IMR-90 (cell line): ENCODE results near the gene KRTAP20-2.

Experiments
- BHLHE40 ChIP-seq: fragments of 150-350 bp; IDR thresholded peaks from 2 replicates; pipeline ENCODE4 v1.6.1; 2016; ENCODE audit warnings: mild to moderate bottlenecking, low read depth, low read length
- CEBPB ChIP-seq: IDR thresholded peaks from 2 replicates; pipeline ENCODE4 v1.6.1; 2012; ENCODE audit warnings: low read depth, low read length, improper control_type of control experiment
- CHD1 ChIP-seq: IDR thresholded peaks from 2 replicates; pipeline ENCODE4 v1.6.1; 2012; ENCODE audit warnings: low read depth, low read length, improper control_type of control experiment
- CTCF ChIP-seq: conservative IDR thresholded peaks from 2 replicates; pipeline ENCODE4 v1.5.1; 2012; ENCODE audit warnings: mild to moderate bottlenecking, low read depth, low read length, improper control_type of control experiment
- FOS ChIP-seq: fragments of 150-350 bp; IDR thresholded peaks from 2 replicates; pipeline ENCODE4 v1.6.1; 2016; ENCODE audit warnings: low read depth, low read length
- MAFK ChIP-seq: IDR thresholded peaks from 2 replicates; pipeline ENCODE4 v1.6.1; 2012; ENCODE audit warnings: low read depth, low read length, improper control_type of control experiment
- MAZ ChIP-seq: IDR thresholded peaks from 2 replicates; pipeline ENCODE4 v1.6.1; 2012; ENCODE audit warnings: low read depth, mild to moderate bottlenecking, low read length, improper control_type of control experiment, moderate library complexity, borderline replicate concordance
- NFE2L2 ChIP-seq: fragments of 150-350 bp; IDR thresholded peaks from 2 replicates; pipeline ENCODE4 v1.6.1; 2016; ENCODE audit warnings: low read depth, mild to moderate bottlenecking, low read length
- POLR2A ChIP-seq: IDR thresholded peaks from 2 replicates; pipeline ENCODE4 v1.6.1; 2012; ENCODE audit warnings: mild to moderate bottlenecking, low read depth, low read length
- RCOR1 ChIP-seq: IDR thresholded peaks from 2 replicates; pipeline ENCODE4 v1.6.1; 2012; ENCODE audit warnings: mild to moderate bottlenecking, low read length, improper control_type of control experiment; ENCODE audit not compliant: insufficient replicate concordance
- RFX5 ChIP-seq: IDR thresholded peaks from 2 replicates; pipeline ENCODE4 v1.8.0; 2012; ENCODE audit warnings: low read depth, mild to moderate bottlenecking, low read length, moderate library complexity
- SMC3 ChIP-seq: fragments of 150-350 bp; IDR thresholded peaks from 2 replicates; pipeline ENCODE4 v1.6.1; 2016; ENCODE audit warnings: low read depth, mild to moderate bottlenecking, antibody characterized with exemption, low read length, moderate library complexity
- TF ChIP-seq, protein P1 (sequence below): fragments of 150-350 bp; IDR thresholded peaks from 2 replicates; pipeline ENCODE4 v1.6.1; 2017; ENCODE audit warnings: mild to moderate bottlenecking, antibody characterized with exemption, low read length, low read depth

DNA sequence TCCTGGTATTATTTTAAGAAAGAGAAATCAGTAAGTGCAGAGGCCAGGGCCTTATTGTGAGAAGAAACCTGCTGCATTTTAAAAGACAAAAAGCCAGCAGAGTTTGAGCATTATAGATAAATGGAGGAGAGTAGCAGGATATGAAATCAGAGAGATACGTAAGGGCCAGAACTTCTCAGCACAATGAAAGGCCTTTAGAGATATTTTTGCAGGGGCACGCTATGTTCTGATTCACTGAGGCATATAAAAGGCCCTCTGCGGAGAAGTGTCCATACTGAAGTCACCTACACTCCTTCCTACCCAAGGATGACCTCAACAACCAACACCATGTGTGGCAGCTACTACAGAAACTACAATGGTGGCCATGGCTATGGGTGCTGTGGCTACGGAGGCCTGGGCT lies 42.9 kb upstream of the KRTAP20-2 start, which contains the start of gene KRTAP6-3:
- TF ChIP-seq CHD1: no peak
- TF ChIP-seq MAZ: no peak
- no peak for TF ChIP-seq BHLHE40
- no peak for TF ChIP-seq CTCF
- no peak for TF ChIP-seq POLR2A
- TF ChIP-seq RFX5: no peak
- TF ChIP-seq CEBPB: no peak
- TF ChIP-seq, protein P1, sequence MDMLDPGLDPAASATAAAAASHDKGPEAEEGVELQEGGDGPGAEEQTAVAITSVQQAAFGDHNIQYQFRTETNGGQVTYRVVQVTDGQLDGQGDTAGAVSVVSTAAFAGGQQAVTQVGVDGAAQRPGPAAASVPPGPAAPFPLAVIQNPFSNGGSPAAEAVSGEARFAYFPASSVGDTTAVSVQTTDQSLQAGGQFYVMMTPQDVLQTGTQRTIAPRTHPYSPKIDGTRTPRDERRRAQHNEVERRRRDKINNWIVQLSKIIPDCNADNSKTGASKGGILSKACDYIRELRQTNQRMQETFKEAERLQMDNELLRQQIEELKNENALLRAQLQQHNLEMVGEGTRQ: no peak
- TF ChIP-seq RCOR1: no peak
- TF ChIP-seq SMC3: no peak
- TF ChIP-seq MAFK: no peak
- TF ChIP-seq NFE2L2: no peak
- no peak for TF ChIP-seq FOS
